Fibroblast of pulmonary artery (primary cell): ENCODE measurements around the gene RPL4.
A peak's percentile ranks its signal among the peaks of the same experiment; 100 is the strongest.

Source experiments
- DNase-seq: peaks from one replicate; pipeline ENCODE4 v3.0.0-alpha.2; 2010; ENCODE audit warnings: low read depth
- H3K4me3 ChIP-seq: replicated peaks from 2 replicates; pipeline ENCODE4 v1.5.1; 2011; ENCODE audit warnings: low read depth, mild to moderate bottlenecking, control low read depth, low read length, moderate library complexity
- CTCF ChIP-seq: IDR thresholded peaks from 2 replicates; pipeline ENCODE4 v1.5.1; 2011; ENCODE audit warnings: mild to moderate bottlenecking, control low read depth, low read length, inconsistent platforms; ENCODE audit errors: missing control alignments

RPL4 gene

GRCh38 chr15:66504563-66505429, at the start of gene RPL4, which contains the start of gene ZWILCH:
Gene RPL4, minus strand, starts transcription at chr15:66504855. Its CDS starts 65 bp downstream, at chr15:66504790.
Gene ZWILCH, plus strand, starts transcription at chr15:66505326. Its CDS starts 13 bp downstream, at chr15:66505339.
- TF ChIP-seq CTCF, result no peak

GRCh38 chr15:66545255-66545654, 40.6 kb upstream of the RPL4 start:
- no peak overlapping the region for H3K4me3 ChIP-seq
- no peak for TF ChIP-seq CTCF
- DNase-seq, result no peak

More at GRCh38 chr15:66504563-66505429, at the start of gene RPL4, which contains the start of gene ZWILCH:
- DNase-seq, result peak; percentile 91
- peak within 1 kb of the TSS; percentile 88 for H3K4me3 ChIP-seq

- no peak for TF ChIP-seq CTCF
- H3K4me3 ChIP-seq, result no peak overlapping the region
- DNase-seq, result no peak
Observed at GRCh38 chr15:66542896-66543295, 38.2 kb upstream of the RPL4 start.

- no peak for DNase-seq
- no peak overlapping the region for H3K4me3 ChIP-seq
- no peak for TF ChIP-seq CTCF
Observed at GRCh38 chr15:66535056-66535455, 30.4 kb upstream of the RPL4 start.

- H3K4me3 ChIP-seq, result no peak overlapping the region
- no peak for DNase-seq
- no peak for TF ChIP-seq CTCF
Observed at GRCh38 chr15:66524838-66525237, 20.2 kb upstream of the RPL4 start.

GRCh38 chr15:66523926-66524325, 19.3 kb upstream of the RPL4 start:
- no peak for DNase-seq

More at GRCh38 chr15:66523926-66524325, 19.3 kb upstream of the RPL4 start:
- no peak overlapping the region for H3K4me3 ChIP-seq
- no peak for TF ChIP-seq CTCF
